Inflammatory macrophage treated with lipopolysaccharide for 1 hour (primary cell): Measurements from ENCODE around the gene IL1RAPL1.

Experiments
- DNase-seq, 2 donors: peaks; one replicate each; pipeline ENCODE4 v3.0.0-alpha.2; 2020 to 2022

Gene IL1RAPL1

GRCh38 chrX:29547877-29548276 is 960.6 kb downstream of the IL1RAPL1 start:
- no peak for DNase-seq

GRCh38 chrX:29553542-29553941 is 966.3 kb downstream of the IL1RAPL1 start:
- DNase-seq, result no peak

- DNase-seq, result no peak
Observed at GRCh38 chrX:29555465-29556091, 968.3 kb downstream of the IL1RAPL1 start.

- no peak for DNase-seq
Observed at GRCh38 chrX:29560065-29560464, 972.8 kb downstream of the IL1RAPL1 start.

GRCh38 chrX:29561417-29561816 is 974.2 kb downstream of the IL1RAPL1 start:
- DNase-seq, result no peak

GRCh38 chrX:29580560-29580959 is 993.3 kb downstream of the IL1RAPL1 start:
- no peak for DNase-seq

- no peak for DNase-seq
Observed at GRCh38 chrX:29581223-29581622, 994.0 kb downstream of the IL1RAPL1 start.

GRCh38 chrX:29587107-29587506 is 999.9 kb downstream of the IL1RAPL1 start:
- no peak for DNase-seq

- DNase-seq, result no peak
Observed at GRCh38 chrX:29590921-29591320, 1003.7 kb downstream of the IL1RAPL1 start.

- no peak for DNase-seq
Observed at GRCh38 chrX:29604381-29604780, 1017.1 kb downstream of the IL1RAPL1 start.

- DNase-seq, result no peak
Observed at GRCh38 chrX:29617276-29617675, 1030.0 kb downstream of the IL1RAPL1 start.

- DNase-seq, result no peak
Observed at GRCh38 chrX:29617725-29618124, 1030.5 kb downstream of the IL1RAPL1 start.

- DNase-seq, result no peak
Observed at GRCh38 chrX:29627833-29628232, 1040.6 kb downstream of the IL1RAPL1 start.

- no peak for DNase-seq
Observed at GRCh38 chrX:29634516-29634915, 1047.3 kb downstream of the IL1RAPL1 start.

GRCh38 chrX:29636331-29636730 is 1049.1 kb downstream of the IL1RAPL1 start:
- no peak for DNase-seq

- no peak for DNase-seq
Observed at GRCh38 chrX:29640106-29640505, 1052.9 kb downstream of the IL1RAPL1 start.

GRCh38 chrX:29641461-29641860 is 1054.2 kb downstream of the IL1RAPL1 start:
- DNase-seq, result no peak

GRCh38 chrX:29643181-29643580 is 1055.9 kb downstream of the IL1RAPL1 start:
- DNase-seq, result no peak

GRCh38 chrX:29648161-29648560 is 1060.9 kb downstream of the IL1RAPL1 start:
- DNase-seq, result no peak

GRCh38 chrX:29652484-29652883 is 1065.2 kb downstream of the IL1RAPL1 start:
- no peak for DNase-seq

GRCh38 chrX:29653721-29654120 is 1066.5 kb downstream of the IL1RAPL1 start:
- DNase-seq, result no peak

GRCh38 chrX:29659911-29660310 is 1072.7 kb downstream of the IL1RAPL1 start:
- no peak for DNase-seq

GRCh38 chrX:29661290-29661689 is 1074.0 kb downstream of the IL1RAPL1 start:
- DNase-seq, result no peak

- DNase-seq, result no peak
Observed at GRCh38 chrX:29662101-29662500, 1074.9 kb downstream of the IL1RAPL1 start.

- no peak for DNase-seq
Observed at GRCh38 chrX:29662759-29663503, 1075.7 kb downstream of the IL1RAPL1 start.
